ENCODE measurements around the gene IDH2.
A peak's percentile ranks its signal among the peaks of the same experiment; 100 is the strongest.

Gene IDH2

GRCh38 chr15:90035095-90035839 lies 67.0 kb downstream of the IDH2 start:
- H3K27me3 ChIP-seq (replicated peaks), result no peaks in the 10 kb centered on the region
- H3K27ac ChIP-seq, result peak overlapping the region; percentile 21
- peak; percentile 64 for DNase-seq
- in situ Hi-C loops (cut with HindIII; ENCODE audit: low pct_ligation_motif_present, low sequenced_read_pairs), result no loop called here
- no peak overlapping the region for H3K4me3 ChIP-seq (ENCODE audit: low read depth, low read length)
- no peak for TF ChIP-seq CTCF (IDR thresholded peaks at IDR 0.05; ENCODE audit: low read depth, low read length, missing control alignments)
- H3K36me3 ChIP-seq (replicated peaks), result no peaks in the 10 kb centered on the region

DNA sequence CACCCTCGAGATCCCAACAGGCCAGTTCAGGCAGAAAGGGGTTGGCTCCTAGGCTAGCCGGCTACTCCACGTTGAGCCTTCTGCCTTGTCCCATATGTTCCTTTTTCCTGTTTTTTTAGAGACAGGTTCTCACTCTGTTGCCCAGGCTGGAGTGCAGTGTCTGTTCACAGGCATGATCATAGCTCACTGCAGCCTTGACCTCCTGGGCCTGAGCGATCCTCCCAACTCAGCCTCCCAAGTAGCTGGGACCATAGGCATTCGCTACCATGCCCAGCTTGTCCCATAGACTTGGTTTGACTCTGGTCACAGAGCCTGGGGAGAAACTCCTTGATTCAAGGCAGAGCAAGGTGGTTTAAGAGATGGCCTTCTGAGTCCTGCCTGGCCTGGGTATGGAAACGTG lies 68.8 kb downstream of the IDH2 start:
- H3K27me3 ChIP-seq (replicated peaks), result no peaks in the 10 kb centered on the region
- H3K27ac ChIP-seq, result no peak overlapping the region
- no peaks in the 10 kb centered on the region for H3K36me3 ChIP-seq (replicated peaks)
- no peak overlapping the region for H3K4me3 ChIP-seq (ENCODE audit: low read depth, low read length)
- no peak for TF ChIP-seq CTCF (IDR thresholded peaks at IDR 0.05; ENCODE audit: low read depth, low read length, missing control alignments)
- DNase-seq, result no peak
- in situ Hi-C loops (cut with HindIII; ENCODE audit: low pct_ligation_motif_present, low sequenced_read_pairs), result no loop called here

All from brain microvascular endothelial cell (primary cell).